ENCODE measurements around the gene MCM10.
"Not testable (repeated sequence)": the region's sequence is repeated elsewhere in the genome, so short reads cannot be mapped to it uniquely, and the experiment has no call there.

MCM10 gene

GRCh38 chr10:13241613-13242012, 80.3 kb downstream of the MCM10 start:
- no peaks in the 10 kb centered on the region for H3K36me3 ChIP-seq (ENCODE audit: control insufficient read depth in 5 of 5, insufficient read depth in 5 of 5, low read length in 5 of 5)
- no peaks in the 10 kb centered on the region for H3K27me3 ChIP-seq (ENCODE audit: control insufficient read depth in 5 of 5, insufficient read depth in 4 of 5, low read length in 5 of 5)
- no peak overlapping the region for H3K9ac ChIP-seq (ENCODE audit: low read length in 5 of 5)
- no peak overlapping the region for H3K27ac ChIP-seq (ENCODE audit: low read depth, low read length)
- H3K9me3 ChIP-seq (ENCODE audit: control insufficient read depth in 5 of 5, low read length in 5 of 5) = no peaks in the 10 kb centered on the region
- no peaks in the 10 kb centered on the region for H3K4me1 ChIP-seq (ENCODE audit: control insufficient read depth in 5 of 5, insufficient read depth in 5 of 5, low read length in 5 of 5)
- H3K4me3 ChIP-seq (ENCODE audit: low read depth in 1 of 5, low read length in 5 of 5) = no peak overlapping the region

- H3K27ac ChIP-seq (ENCODE audit: low read depth, low read length); H3K27me3 ChIP-seq (ENCODE audit: control insufficient read depth in 5 of 5, insufficient read depth in 4 of 5, low read length in 5 of 5); H3K4me3 ChIP-seq (ENCODE audit: low read depth in 1 of 5, low read length in 5 of 5); H3K4me1 ChIP-seq (ENCODE audit: control insufficient read depth in 5 of 5, insufficient read depth in 5 of 5, low read length in 5 of 5); H3K36me3 ChIP-seq (ENCODE audit: control insufficient read depth in 5 of 5, insufficient read depth in 5 of 5, low read length in 5 of 5); H3K9ac ChIP-seq (ENCODE audit: low read length in 5 of 5); H3K9me3 ChIP-seq (ENCODE audit: control insufficient read depth in 5 of 5, low read length in 5 of 5): not testable (repeated sequence)
Measured at GRCh38 chr10:13242260-13242659, 80.9 kb downstream of the MCM10 start.

GRCh38 chr10:13247246-13247645, 85.9 kb downstream of the MCM10 start:
- Histone ChIP-seq H3K9me3 (ENCODE audit: control insufficient read depth in 5 of 5, low read length in 5 of 5) (no peaks in the 10 kb centered on the region), H3K36me3 (ENCODE audit: control insufficient read depth in 5 of 5, insufficient read depth in 5 of 5, low read length in 5 of 5) (no peaks in the 10 kb centered on the region)

GRCh38 chr10:13247784-13248183, 86.4 kb downstream of the MCM10 start:
- Histone ChIP-seq H3K9ac (ENCODE audit: low read length in 5 of 5) (no peak overlapping the region), H3K9me3 (ENCODE audit: control insufficient read depth in 5 of 5, low read length in 5 of 5) (no peaks in the 10 kb centered on the region), H3K4me1 (ENCODE audit: control insufficient read depth in 5 of 5, insufficient read depth in 5 of 5, low read length in 5 of 5) (peaks cover 0 to 3% (median 0%) of the 10 kb centered on the region in 5 donors), H3K27me3 (ENCODE audit: control insufficient read depth in 5 of 5, insufficient read depth in 4 of 5, low read length in 5 of 5) (no peaks in the 10 kb centered on the region), H3K27ac (ENCODE audit: low read depth, low read length) (no peak overlapping the region), H3K4me3 (ENCODE audit: low read depth in 1 of 5, low read length in 5 of 5) (no peak overlapping the region), H3K36me3 (ENCODE audit: control insufficient read depth in 5 of 5, insufficient read depth in 5 of 5, low read length in 5 of 5) (no peaks in the 10 kb centered on the region)

More at GRCh38 chr10:13247246-13247645, 85.9 kb downstream of the MCM10 start:
- no peak overlapping the region for H3K4me3 ChIP-seq (ENCODE audit: low read depth in 1 of 5, low read length in 5 of 5)
- peaks cover 0 to 2% (median 0%) of the 10 kb centered on the region in 5 donors for H3K4me1 ChIP-seq (ENCODE audit: control insufficient read depth in 5 of 5, insufficient read depth in 5 of 5, low read length in 5 of 5)
- no peak overlapping the region for H3K27ac ChIP-seq (ENCODE audit: low read depth, low read length)
- no peak overlapping the region for H3K9ac ChIP-seq (ENCODE audit: low read length in 5 of 5)
- no peaks in the 10 kb centered on the region for H3K27me3 ChIP-seq (ENCODE audit: control insufficient read depth in 5 of 5, insufficient read depth in 4 of 5, low read length in 5 of 5)

GRCh38 chr10:13253726-13254125, 92.4 kb downstream of the MCM10 start:
- Histone ChIP-seq H3K36me3 (ENCODE audit: control insufficient read depth in 5 of 5, insufficient read depth in 5 of 5, low read length in 5 of 5) (no peaks in the 10 kb centered on the region), H3K9ac (ENCODE audit: low read length in 5 of 5) (no peak overlapping the region), H3K4me1 (ENCODE audit: control insufficient read depth in 5 of 5, insufficient read depth in 5 of 5, low read length in 5 of 5) (peaks cover 0 to 3% (median 0%) of the 10 kb centered on the region in 5 donors), H3K27ac (ENCODE audit: low read depth, low read length) (no peak overlapping the region), H3K27me3 (ENCODE audit: control insufficient read depth in 5 of 5, insufficient read depth in 4 of 5, low read length in 5 of 5) (no peaks in the 10 kb centered on the region), H3K9me3 (ENCODE audit: control insufficient read depth in 5 of 5, low read length in 5 of 5) (no peaks in the 10 kb centered on the region), H3K4me3 (ENCODE audit: low read depth in 1 of 5, low read length in 5 of 5) (no peak overlapping the region)

GRCh38 chr10:13256627-13257026, 95.3 kb downstream of the MCM10 start:
- no peaks in the 10 kb centered on the region for H3K9me3 ChIP-seq (ENCODE audit: control insufficient read depth in 5 of 5, low read length in 5 of 5)
- H3K4me1 ChIP-seq (ENCODE audit: control insufficient read depth in 5 of 5, insufficient read depth in 5 of 5, low read length in 5 of 5) = peaks cover 0 to 3% (median 0%) of the 10 kb centered on the region in 5 donors
- no peaks in the 10 kb centered on the region for H3K27me3 ChIP-seq (ENCODE audit: control insufficient read depth in 5 of 5, insufficient read depth in 4 of 5, low read length in 5 of 5)
- no peak overlapping the region for H3K9ac ChIP-seq (ENCODE audit: low read length in 5 of 5)
- no peaks in the 10 kb centered on the region for H3K36me3 ChIP-seq (ENCODE audit: control insufficient read depth in 5 of 5, insufficient read depth in 5 of 5, low read length in 5 of 5)
- H3K27ac ChIP-seq (ENCODE audit: low read depth, low read length) = no peak overlapping the region
- H3K4me3 ChIP-seq (ENCODE audit: low read depth in 1 of 5, low read length in 5 of 5) = no peak overlapping the region

GRCh38 chr10:13257621-13258140, 96.3 kb downstream of the MCM10 start:
- Histone ChIP-seq H3K27me3 (ENCODE audit: control insufficient read depth in 5 of 5, insufficient read depth in 4 of 5, low read length in 5 of 5) (no peaks in the 10 kb centered on the region), H3K27ac (ENCODE audit: low read depth, low read length) (no peak overlapping the region), H3K9me3 (ENCODE audit: control insufficient read depth in 5 of 5, low read length in 5 of 5) (no peaks in the 10 kb centered on the region), H3K4me1 (ENCODE audit: control insufficient read depth in 5 of 5, insufficient read depth in 5 of 5, low read length in 5 of 5) (no peaks in the 10 kb centered on the region), H3K4me3 (ENCODE audit: low read depth in 1 of 5, low read length in 5 of 5) (no peak overlapping the region), H3K9ac (ENCODE audit: low read length in 5 of 5) (no peak overlapping the region), H3K36me3 (ENCODE audit: control insufficient read depth in 5 of 5, insufficient read depth in 5 of 5, low read length in 5 of 5) (no peaks in the 10 kb centered on the region)

Measured in subcutaneous abdominal adipose tissue (tissue), 5 donors.